Fibroblast of gingiva (primary cell): ENCODE results near the gene DPEP1.
"Not testable (repeated sequence)": the region's sequence is repeated elsewhere in the genome, so short reads cannot be mapped to it uniquely, and the experiment has no call there.

Source experiments
- DNase-seq: peaks from one replicate; pipeline ENCODE4 v3.0.0-alpha.2; 2011; ENCODE audit warnings: low read depth

The DPEP1 gene

DNA sequence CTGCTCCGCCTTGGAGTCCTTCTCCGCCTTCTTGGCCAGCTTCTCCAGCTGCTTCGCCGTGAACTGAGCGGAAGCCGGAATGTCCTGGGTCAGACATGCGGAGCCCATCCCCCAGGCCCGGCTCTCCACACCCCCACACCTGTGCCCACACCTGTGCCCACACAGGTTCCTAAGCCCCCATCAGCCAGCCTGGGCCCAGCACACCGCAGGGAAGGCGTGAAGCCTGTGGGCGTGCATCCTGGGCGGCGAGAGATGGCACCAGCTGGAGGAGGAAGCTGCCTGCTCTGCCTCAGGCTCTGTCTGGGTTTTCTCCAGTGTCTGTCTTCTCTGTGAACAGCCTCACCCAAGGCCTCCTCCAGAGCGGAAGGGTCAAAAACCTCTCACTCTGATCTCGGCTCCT lies 38.1 kb downstream of the DPEP1 start:
- DNase-seq: no peak

DNA sequence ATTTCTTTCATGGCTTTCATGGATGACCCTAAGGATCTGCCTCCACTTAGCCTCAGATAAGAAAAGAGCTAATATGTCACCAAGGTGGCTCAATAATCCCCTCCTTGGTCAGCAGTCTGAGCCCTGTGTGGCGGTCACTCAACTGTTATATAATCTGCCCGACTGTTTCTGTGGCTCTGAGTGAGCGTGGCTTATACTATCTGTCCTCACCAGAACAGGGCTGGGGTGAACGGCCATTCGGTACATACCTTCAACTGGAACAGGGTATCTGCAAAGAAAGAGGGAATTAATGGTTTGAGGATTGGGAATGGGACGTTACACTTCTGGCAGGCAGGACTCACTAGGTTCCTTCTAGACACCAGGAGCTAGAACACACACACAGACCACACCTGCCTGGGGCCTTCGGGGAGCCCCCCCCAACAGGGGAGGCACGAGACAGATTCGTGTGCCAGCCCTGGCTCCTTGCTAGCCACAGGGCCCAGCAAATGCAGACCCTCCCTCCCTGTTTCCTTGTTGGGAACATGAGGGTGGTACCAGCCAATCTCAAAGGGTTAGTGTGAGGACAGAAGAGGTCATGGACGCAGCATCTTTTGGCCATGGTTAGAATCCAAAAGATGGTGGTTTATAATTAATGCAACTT lies 40.3 kb downstream of the DPEP1 start:
- DNase-seq: no peak

DNA sequence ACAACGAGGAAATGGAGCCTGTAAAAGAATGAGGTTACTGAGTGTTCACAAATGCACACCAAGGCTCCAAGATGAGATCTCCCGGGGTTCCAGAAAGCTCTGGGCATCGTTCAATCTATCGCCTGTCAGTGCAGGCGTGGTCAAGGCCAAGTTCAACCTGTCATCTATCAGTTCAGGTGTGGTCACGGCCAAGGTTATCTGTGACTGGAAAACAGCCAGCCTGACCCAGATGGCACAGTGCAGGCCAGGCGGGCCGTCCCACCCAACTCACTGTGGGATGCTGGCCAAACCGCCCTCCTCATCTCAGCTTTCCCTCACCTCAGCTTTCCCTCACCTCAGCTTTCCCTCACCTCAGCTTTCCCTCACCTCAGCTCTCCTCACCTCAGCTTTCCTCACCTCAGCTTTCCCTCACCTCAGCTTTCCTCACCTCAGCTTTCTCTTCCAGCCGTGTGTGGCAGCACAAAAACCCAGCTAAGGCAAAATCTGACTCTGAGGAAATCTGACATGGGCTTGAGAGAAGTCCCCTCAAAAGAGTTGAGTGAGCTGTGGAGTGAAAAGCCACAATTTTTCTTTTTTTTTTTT lies 41.7 kb downstream of the DPEP1 start:
- no peak for DNase-seq

DNA sequence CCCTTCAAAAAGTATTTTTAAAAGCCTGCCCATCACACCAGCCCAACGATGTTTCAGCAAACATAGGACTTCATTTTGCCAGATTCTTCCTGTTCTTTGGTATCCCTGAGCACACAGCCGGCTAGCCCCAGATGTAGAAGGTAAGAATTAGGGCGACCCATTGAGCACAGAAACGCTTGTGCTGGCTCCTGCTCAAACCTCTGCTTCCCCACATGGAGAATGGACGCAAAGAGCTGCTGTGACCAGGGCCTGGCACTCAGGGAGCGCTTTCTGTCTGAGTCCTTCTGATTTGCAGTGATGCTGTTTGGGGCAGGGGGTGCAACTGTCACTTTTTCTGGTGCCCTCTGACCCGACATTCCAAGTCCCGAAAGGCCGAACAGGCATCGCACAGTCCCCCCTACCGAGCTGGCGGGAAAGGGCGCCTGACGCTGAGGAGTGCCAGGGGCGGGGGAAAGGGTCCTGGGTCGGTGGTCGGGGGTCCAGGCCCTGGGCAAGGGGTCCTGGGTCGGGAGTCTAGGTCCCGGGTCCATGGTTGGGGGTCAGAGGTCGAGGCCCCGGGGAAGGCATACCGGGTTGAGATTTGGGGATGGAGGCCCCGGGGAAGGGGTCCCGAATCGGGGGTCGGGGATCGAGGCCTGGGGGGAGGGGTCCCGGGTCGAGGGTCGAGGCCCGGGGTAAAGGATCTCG lies 43.1 kb downstream of the DPEP1 start:
- no peak for DNase-seq

DNA sequence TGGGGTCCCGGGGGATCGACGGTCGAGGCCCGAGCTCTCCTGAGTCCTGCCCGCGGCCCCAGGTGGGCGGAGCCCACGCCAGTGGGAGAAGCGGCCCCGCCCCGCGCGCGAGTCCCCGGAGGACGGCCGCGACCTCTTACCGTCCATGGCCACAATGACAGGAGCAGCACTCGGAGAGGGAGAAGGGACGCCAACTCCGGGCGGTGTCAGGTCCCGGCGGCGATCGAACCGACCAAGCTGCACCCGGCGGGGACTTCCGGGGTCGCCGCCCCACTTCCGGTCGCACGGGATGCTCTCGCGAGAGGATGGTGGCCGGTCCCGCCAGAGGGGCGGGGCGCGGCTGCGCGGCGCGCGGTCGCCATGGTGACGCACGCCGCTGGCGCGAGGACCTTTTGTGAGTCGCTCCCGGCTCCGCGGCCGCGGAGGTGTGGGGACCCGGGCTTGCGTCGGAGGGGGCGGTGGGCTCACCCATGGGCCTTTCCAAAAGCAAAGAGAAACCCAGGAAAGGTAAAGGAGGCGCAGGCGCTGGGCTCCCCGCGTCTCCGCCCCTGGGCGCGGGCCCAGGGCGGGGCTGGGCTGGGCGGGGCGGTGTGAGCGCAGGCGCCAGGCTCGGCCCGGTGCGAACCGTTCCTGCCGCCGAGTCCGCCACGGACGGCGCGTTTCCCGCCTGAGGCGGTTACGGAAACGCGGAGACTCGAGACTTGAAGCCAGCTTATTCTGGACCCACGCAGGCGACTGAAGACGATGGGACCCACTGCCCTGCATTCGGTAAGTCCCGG lies 44.2 kb downstream of the DPEP1 start, which contains the start of the genes CHMP1A and SPATA33:
Gene CHMP1A (minus strand): TSS at position 267 of the 779 bp plus-strand sequence. CDS start 120 bp downstream, at position 147.
Gene SPATA33 (plus strand): TSS at position 395 of the 779 bp plus-strand sequence. CDS start 76 bp downstream, at position 471.
- peak; percentile 84 for DNase-seq

DNA sequence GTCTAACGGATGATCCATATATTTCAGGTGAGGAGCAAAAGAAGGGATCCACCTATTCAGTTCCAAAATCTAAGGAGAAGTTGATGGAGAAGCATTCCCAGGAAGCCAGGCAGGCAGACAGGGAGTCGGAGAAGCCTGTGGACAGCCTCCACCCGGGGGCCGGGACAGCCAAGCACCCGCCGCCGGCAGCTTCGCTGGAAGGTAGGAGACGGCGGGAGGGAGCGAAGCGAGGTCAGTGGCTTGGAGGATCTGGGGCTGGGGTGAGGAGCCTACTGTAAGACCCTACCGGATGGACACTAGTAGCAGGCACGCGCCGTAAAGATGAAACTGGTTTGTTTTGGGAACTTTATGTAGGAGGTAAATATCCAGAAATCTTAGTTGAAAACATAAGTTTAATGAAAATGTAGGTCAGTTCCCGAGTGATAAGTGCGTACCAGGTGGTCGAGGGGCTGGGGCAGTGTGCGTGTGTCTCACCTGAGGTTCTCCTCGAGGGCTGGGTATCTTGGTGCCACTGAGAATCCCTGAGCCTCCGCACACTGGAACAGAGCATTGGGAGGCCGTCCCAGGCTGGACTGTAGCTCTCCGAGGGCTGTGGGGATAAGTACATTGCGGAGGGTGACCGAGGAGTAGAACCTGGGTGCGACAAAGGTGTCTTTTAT lies 44.9 kb downstream of the DPEP1 start:
- no peak for DNase-seq

DNA sequence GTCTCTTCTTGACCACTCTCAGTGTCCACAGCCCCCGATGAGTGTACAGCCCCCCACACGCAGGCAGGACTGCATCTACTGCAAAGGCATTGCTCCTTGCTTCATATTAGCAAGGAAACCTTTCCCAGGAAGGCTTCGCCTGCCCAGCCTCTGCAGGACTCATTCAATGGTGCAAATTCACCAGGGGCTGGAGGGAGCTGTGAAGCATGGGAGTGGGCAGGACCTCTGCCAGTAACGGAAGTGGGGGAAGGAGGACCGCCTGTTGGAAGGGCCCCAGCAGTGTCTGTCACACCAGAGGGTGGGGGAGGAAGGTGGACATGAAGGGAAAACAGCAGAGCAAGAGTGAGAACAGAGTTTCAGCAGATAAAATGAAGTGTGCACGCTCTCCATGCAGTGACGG lies 46.7 kb downstream of the DPEP1 start:
- no peak for DNase-seq

DNA sequence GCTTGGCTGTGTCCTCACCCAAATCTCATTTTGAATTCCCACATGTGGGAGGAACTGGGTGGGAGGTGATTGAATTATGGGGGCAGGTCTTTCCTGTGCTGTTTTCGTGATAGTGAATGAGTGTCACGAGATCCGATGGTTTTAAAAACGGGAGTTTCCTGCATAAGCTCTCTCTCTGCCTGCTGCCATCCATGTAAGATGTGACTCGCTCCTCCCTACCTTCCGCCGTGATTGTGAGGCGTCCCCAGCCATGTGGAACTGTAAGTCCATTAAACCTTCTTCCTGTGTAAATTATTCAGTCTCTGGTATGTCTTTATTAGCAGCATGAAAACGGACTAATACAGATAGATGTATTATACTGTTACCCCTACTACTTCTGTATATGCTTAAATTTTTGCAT lies 47.8 kb downstream of the DPEP1 start:
- DNase-seq: no peak

DNA sequence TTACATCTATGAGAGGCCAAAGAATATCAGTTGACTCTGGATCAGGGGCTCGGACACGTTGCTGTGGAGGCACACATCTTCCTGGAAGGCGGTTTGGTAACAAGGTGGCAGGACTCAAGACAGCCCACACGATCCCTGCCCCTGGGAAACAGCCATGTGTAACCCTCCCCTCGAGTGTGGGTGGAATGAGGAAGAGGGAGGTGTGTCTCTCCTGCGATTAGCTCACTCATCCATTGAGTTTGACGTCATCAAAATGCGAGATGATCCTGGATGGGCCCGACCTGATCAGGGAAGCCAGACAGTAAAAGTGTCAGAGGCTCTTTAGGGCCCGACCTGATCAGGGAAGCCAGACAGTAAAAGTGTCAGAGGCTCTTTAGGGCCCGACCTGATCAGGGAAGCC lies 50.8 kb downstream of the DPEP1 start:
- not testable (repeated sequence) for DNase-seq

DNA sequence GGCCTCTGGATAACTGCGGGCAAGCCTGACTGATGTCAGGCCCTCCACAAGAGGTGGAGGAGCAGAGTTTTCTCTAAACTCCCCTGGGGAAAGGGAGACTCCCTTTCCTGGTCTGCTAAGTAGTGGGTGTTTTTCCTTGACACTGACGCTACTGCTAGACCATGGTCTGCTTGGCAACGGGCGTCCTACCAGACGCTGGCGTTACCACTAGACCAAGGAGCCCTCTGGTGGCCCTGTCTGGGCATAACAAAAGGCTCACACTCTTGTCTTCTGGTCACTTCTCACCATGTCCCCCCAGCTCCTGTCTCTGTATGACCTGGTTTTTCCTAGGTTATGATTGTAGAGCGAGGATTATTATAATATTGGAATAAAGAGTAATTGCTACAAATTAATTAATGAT lies 53.6 kb downstream of the DPEP1 start:
- DNase-seq: peak; percentile 49

DNA sequence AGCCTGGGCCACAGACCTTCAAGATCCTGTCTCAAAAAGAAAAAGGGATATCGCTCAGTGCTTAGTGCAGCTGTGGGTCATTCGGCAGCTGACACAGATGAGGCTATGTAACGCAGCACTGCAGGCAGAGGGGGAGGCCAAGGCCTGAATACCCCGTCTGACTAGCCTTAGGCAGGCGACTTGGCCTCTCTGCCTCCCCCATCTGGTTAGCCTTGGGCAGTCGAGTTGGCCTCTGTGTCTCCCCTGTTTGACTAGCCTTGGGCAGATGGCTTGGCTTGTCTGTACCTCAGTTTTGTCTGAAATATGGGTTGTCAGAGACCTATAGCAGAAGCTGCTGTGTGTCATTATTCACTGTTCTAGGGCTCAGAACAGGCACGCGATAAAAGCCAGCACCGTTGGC lies 54.2 kb downstream of the DPEP1 start:
- no peak for DNase-seq

DNA sequence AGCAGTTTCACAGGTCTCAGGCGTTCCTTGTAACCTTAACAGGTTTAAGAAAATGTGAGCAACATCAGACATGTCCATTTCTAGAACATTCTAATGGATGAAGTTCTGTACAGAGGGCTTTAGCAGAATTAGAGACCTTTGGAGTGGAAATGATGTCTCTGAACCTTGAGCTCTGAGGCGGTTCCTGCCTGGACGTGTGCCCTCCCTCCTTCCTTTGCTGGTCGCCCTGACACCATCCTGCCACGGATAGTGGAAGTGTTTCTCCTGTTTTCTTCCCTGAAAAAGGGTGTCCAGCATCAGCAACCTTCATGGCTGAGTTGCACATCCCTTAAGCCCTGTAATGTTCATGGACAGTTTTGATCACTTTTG lies 55.3 kb downstream of the DPEP1 start:
- DNase-seq: no peak

DNA sequence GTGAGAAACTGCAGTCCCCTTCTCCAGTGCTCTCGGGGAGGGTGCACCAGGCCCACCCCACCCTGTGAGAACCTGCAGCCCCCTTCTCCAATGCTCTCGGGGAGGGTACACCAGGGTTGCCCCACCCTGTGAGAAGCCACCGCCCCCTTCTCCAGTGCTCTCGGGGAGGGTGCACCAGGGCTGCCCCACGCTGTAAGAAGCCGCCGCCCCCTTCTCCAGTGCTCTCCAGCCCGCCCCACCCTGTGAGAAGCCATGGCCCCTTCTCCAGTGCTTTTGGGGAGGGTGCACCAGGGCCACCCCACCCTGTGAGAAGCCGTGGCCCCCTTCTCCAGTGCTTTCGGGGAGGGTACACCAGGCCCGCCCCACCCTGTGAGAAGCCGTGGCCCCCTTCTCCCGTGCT lies 56.3 kb downstream of the DPEP1 start:
- no peak for DNase-seq

DNA sequence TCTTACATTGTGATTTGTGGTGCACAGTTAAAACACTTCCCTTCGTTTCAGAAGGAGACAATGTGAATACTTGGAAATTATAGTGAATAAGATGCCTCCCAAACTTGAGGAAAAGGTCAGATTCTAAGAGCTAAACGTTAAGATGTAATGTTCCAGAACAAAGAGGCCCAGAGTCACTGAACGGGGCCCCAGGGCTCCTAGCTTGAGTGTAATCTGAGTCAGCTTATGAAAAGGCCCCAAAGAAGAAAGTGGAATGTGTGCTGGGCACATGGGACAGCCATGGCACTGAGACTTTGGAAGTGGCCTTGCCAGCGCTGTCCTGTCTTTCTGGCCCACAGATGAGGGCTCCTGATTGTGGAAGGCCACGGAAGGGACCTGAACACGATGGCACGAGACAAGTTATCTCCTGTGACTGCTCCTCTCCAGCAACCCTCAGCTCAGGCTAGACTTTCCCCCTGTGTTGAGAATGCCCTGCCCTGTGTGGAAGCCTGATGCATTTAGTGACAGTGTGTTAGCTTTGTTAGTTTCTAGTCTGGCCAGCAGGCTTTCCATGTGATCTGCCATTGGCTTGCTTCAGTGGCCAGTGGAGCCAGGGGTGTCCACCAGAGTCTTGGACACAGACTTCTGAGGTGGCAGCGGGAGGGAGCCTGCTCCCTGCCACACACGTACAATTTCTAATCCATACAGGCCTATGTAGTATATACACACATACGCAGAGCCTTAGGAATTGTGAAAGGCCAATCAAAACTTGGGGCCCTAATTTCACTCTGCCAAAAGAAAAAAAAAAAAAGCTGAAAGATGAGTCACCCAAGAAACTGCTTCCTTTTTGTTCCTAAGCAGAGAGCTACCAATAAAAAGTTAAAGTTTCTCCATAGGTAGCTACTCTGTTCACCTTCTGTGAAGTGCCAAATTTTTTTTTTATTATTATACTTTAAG lies 57.3 kb downstream of the DPEP1 start:
- no peak for DNase-seq

DNA sequence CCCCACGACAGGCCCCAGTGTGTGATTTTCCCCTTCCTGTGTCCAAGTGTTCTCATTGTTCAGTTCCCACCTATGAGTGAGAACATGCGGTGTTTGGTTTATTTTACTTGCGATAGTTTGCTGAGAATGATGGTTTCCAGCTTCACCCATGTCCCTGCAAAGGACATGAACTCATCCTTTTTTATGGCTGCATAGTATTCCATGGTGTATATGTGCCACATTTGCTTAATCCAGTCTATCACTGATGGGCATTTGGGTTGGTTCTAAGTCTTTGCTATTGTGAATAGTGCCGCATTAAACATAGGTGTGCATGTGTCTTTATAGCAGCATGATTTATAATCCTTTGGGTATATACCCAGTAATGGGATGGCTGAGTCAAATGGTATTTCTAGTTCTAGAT lies 58.1 kb downstream of the DPEP1 start:
- not testable (repeated sequence) for DNase-seq

DNA sequence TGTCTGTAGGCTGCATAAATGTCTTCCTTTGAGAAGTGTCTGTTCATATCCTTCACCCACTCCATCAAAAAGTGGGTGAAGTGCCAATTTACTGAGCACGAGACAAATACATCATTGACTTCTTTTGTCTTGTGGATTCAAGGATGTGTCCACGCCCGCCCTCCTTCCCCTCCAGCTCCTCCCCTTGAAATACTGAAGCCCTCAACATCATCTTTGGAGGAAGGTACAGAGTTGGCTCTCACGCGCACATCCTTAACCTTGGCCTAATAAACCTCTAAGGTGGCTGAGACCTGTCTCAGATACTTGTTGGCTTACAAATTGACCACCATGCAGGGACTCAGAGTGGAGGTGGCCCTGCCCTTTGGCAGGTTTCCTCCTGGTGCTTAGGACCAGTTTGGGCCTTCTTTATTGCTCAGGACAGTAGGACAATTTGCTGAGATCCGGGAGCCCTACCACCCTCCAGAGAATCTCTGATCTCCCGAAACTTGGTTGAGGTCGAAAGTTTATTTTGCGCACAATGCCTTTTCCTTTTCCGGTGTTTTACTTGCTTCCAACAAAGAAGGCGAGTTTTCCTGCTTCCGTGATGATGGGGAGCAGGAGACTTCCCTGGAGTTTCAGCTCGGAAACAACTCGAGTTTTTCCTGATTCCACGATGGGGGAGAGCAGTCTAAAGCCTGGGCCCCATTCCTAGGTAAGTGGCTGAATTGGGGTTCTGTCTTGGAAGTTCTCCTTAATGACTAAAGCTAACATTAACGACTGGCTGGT lies 58.9 kb downstream of the DPEP1 start:
- no peak for DNase-seq

DNA sequence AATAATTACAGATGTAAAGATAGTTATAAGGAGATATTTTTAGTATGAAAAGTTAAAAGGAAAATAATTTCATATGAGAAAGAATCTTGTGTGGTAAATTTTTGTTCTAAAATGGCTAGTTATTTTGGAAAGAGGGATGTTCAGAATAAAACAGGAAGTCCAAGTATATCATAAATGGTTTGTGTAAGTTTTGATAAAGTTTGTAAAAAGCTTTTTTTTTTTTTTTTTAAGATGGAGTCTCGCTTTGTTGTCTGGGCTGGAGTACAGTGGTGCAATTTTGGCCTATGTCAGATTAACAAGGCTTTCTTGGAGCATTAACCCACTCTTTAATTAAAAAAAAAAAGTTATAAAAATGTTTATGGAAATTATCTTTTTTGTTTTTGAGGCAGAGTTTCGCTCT lies 64.8 kb downstream of the DPEP1 start:
- DNase-seq: no peak

DNA sequence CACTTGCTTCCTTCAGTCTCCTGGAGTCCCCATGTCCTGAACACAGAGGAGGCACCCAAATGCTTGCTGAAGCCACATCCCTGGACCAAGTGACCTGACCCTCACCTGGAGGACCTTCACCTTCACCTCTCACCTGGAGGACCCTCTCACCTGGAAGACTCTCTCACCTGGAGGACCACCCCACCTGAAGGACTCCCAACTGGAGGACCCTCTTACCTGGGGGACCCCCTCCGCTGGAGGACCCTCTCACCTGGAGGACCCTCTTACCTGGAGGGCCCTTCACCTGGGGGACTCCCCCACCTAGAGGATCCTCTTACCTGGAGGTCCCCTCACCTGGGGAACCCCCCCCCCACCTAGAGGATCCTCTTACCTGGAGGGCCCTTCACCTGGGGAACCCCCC lies 72.5 kb downstream of the DPEP1 start:
- DNase-seq: no peak

DNA sequence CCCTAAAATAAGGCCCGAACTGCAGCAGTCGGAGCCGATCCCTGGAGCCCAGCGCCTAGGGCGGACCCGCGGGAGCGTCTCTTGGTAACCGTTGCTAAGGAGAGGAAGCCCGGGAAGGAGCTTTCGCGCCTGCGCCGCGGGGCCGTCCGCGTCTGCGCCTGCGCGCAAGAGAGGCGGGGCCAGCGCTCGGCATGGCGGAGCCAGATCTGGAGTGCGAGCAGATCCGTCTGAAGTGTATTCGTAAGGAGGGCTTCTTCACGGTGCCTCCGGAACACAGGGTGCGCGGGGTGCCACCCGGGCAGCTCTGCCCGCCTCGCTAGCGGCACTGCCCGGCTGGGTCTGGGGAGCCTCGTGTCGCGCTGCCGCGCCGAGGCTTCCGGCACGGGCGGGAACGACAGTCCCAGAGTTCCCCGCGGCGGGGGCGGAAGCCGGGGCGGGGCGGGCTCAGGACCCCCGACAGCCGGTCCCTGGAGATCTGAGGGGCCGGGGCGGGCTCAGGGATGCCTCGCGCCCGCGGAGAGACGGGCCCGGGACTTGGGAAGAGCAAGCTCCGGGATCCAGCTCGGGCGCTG lies 73.2 kb downstream of the DPEP1 start, which contains the start of gene CDK10:
Gene CDK10 (plus strand): TSS at position 170 of the 572 bp plus-strand sequence. CDS start 22 bp downstream, at position 192.
- peak; percentile 72 for DNase-seq
